ENCODE measurements around the gene ERC1. TPM values are rescaled to one million over a fixed set of nuclear protein-coding genes. Genes with fewer than 3 reads are reported as not detected.

Gene ERC1
- total RNA-seq, 2 donors from 2014 or later = 53.2 to 53.4 TPM

- intact Hi-C loops (cut with DNase I) = no loop called here
- no peak for DNase-seq
- ATAC-seq = peak in 1 of 2 donors; percentile 85
Measured at GRCh38 chr12:1518591-1519516, 527.8 kb downstream of the ERC1 start.

- ATAC-seq (peak in 1 of 2 donors; percentile 16), DNase-seq (no peak)
- intact Hi-C loops (cut with DNase I) = no loop called here
Measured at GRCh38 chr12:1519642-1520041, 528.6 kb downstream of the ERC1 start.

GRCh38 chr12:1523046-1523445 lies 532.0 kb downstream of the ERC1 start:
- intact Hi-C loops (cut with DNase I) = no loop called here
- DNase-seq = no peak
- no peak for ATAC-seq

GRCh38 chr12:1523558-1524050 lies 532.6 kb downstream of the ERC1 start:
- DNase-seq (no peak), ATAC-seq (no peak)
- intact Hi-C loops (cut with DNase I) = no loop called here

- DNase-seq (no peak), ATAC-seq (no peak)
- intact Hi-C loops (cut with DNase I) = no loop called here
Measured at GRCh38 chr12:1525858-1526257, 534.8 kb downstream of the ERC1 start.

- intact Hi-C loops (cut with DNase I) = no loop called here
- no peak for DNase-seq
- no peak for ATAC-seq
Measured at GRCh38 chr12:1527789-1528188, 536.8 kb downstream of the ERC1 start.

- intact Hi-C loops (cut with DNase I) = no loop called here
- no peak for DNase-seq
Measured at GRCh38 chr12:1528791-1529190, 537.8 kb downstream of the ERC1 start.

GRCh38 chr12:1529228-1529861 lies 538.3 kb downstream of the ERC1 start:
- intact Hi-C loops (cut with DNase I) = no loop called here
- DNase-seq (no peak), ATAC-seq (no peak)

More at GRCh38 chr12:1528791-1529190, 537.8 kb downstream of the ERC1 start:
- ATAC-seq = no peak

- DNase-seq = no peak
- peak; percentile 76 to 84 for ATAC-seq
- intact Hi-C loops (cut with DNase I) = no loop called here
Measured at GRCh38 chr12:1529862-1530591, 539.0 kb downstream of the ERC1 start.

- ATAC-seq (peak in 1 of 2 donors; percentile 8), DNase-seq (no peak)
- intact Hi-C loops (cut with DNase I) = no loop called here
Measured at GRCh38 chr12:1530592-1531152, 539.6 kb downstream of the ERC1 start.

- intact Hi-C loops (cut with DNase I) = no loop called here
- ATAC-seq (peak; percentile 20 to 39), DNase-seq (no peak)
Measured at GRCh38 chr12:1531153-1531653, 540.2 kb downstream of the ERC1 start.

GRCh38 chr12:1531654-1532374 lies 540.8 kb downstream of the ERC1 start:
- DNase-seq = no peak

GRCh38 chr12:1532375-1533165 lies 541.5 kb downstream of the ERC1 start:
- no peak for ATAC-seq
- intact Hi-C loops (cut with DNase I) = no loop called here
- no peak for DNase-seq

More at GRCh38 chr12:1531654-1532374, 540.8 kb downstream of the ERC1 start:
- ATAC-seq = no peak
- intact Hi-C loops (cut with DNase I) = no loop called here

GRCh38 chr12:1533205-1533601 lies 542.2 kb downstream of the ERC1 start:
- DNase-seq (no peak), ATAC-seq (no peak)
- intact Hi-C loops (cut with DNase I) = no loop called here

- intact Hi-C loops (cut with DNase I) = no loop called here
- no peak for DNase-seq
- no peak for ATAC-seq
Measured at GRCh38 chr12:1533602-1534304, 542.7 kb downstream of the ERC1 start.

GRCh38 chr12:1534748-1535147 lies 543.7 kb downstream of the ERC1 start:
- DNase-seq (no peak), ATAC-seq (no peak)
- intact Hi-C loops (cut with DNase I) = no loop called here

- no peak for ATAC-seq
- intact Hi-C loops (cut with DNase I) = no loop called here
- no peak for DNase-seq
Measured at GRCh38 chr12:1536817-1537216, 545.8 kb downstream of the ERC1 start.
